Anterior cingulate cortex (tissue), 58 donors: Measurements from ENCODE around the gene HS2ST1.

Experiments
- DNase-seq, 58 donors: peaks; one replicate each; lab custom pipeline; 2025; lab: John Stamatoyannopoulos, UW

HS2ST1 gene

GRCh38 chr1:87151500-87152421, 237.3 kb downstream of the HS2ST1 start:
- peak in 46 of 58 donors; percentile 7 to 73 (median 39) for DNase-seq

DNA sequence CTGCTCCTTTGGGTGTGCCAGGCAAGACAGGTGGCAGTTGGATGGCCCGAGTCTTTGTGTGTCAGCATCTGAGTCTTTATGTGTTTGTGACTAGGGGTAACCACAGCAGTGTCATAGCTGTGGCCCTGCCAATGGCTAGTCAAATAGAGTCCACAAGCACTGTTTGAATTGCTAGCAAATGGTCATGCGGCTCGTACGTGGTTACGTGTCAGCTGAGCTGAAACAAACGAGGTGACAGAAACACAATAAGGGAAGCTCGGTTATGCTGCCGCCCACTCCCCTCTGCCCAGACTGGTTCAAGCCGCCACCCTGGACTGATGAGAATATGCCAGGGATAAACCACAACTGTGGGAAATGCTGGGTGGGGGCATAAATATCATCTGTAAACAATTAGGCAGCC, 239.9 kb downstream of the HS2ST1 start:
- peak in 2 of 58 donors; percentile 8 to 34 for DNase-seq

DNA sequence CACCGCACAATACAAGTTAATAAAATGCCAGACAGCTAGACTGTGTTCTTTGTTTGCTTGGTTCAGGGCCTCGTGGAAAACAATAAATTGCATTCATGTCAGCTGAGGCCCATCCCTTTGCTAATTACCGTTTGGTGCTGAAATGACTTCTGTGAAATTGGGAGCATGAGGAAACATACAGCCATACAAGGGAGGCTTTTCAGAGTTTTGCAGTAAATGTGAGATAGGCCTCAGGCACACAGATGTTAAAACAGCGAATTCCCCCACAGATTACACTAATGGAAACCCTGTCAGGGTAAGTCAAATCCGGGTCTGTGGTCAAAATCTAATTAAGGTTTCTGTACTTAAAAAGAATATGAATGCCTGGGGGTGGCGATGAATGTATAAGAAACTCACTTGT, 240.7 kb downstream of the HS2ST1 start:
- DNase-seq = peak in 7 of 58 donors; percentile 9 to 33 (median 14)

- DNase-seq = peak in 3 of 58 donors; percentile 5 to 12 (median 5)
These were observed 241.2 kb downstream of the HS2ST1 start for GRCh38 chr1:87155648-87156047.

- no peak for DNase-seq
These were observed 241.7 kb downstream of the HS2ST1 start for GRCh38 chr1:87156124-87156523.

DNA sequence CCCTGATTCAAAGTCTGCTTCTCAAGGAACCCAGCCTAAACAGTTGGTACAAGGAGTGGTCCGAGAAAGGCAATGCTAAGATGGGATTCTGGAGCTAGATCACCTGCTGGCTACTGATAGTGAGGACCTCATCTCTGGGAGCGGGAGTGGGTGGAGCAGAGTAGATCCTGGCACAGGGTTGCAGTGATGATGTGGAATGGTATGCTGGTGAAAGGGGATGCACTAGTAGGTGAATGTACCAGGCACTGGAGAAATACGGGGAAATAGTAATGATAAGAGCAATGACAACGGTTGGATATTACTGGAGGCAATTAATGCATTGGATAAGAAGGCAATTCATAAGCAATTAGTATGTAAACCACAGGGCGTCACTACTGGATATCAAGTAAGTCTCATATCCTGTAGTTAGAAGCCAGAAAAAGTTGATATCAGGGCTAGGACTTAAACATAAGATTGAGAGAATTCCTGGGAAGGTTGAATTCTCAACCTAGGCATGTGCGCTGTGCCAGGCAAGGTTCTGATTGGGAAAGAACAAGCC, 245.0 kb downstream of the HS2ST1 start:
- DNase-seq = no peak
